ENCODE data around the gene TSPAN9. TPM values are rescaled to one million over a fixed set of nuclear protein-coding genes. Genes with fewer than 3 reads are reported as not detected.

TSPAN9 gene
- polyA plus RNA-seq, 3 donors = 0.15 to 0.34 (median 0.25) TPM

- Mint-ChIP-seq H3K9me3 (peaks cover 0 to 4% (median 0%) of the 10 kb centered on the region in 7 donors), H3K4me1 (no peaks in the 10 kb centered on the region), H3K4me3 (no peak overlapping the region), H3K27me3 (ENCODE audit: low read depth in 3 of 3) (peaks cover 5 to 21% (median 6%) of the 10 kb centered on the region in 3 donors), H3K36me3 (no peaks in the 10 kb centered on the region), H3K27ac (no peak overlapping the region)
- no peaks in the 10 kb centered on the region for H4K20me1 ChIP-seq (ENCODE audit: insufficient read depth, low read length)
- H3K4me1 ChIP-seq (ENCODE audit: control insufficient read depth in 1 of 2, insufficient read depth in 2 of 2, low read length in 2 of 2) = no peaks in the 10 kb centered on the region
- H3K4me2 ChIP-seq (replicated peaks; ENCODE audit: extremely low read depth, low read length, poor library complexity, severe bottlenecking) = no peak overlapping the region
- H3K9me3 ChIP-seq (replicated peaks in 1 of 2; ENCODE audit: control insufficient read depth in 1 of 2, insufficient read depth in 1 of 2, low read length in 2 of 2) = no peaks in the 10 kb centered on the region
- no peak overlapping the region for H3K4me3 ChIP-seq (replicated peaks in 1 of 3; ENCODE audit: low read depth in 2 of 3, low read length in 3 of 3)
- no peak for TF ChIP-seq CTCF (IDR thresholded peaks at IDR 0.05)
- H3K9ac ChIP-seq (ENCODE audit: insufficient read depth, low read length, poor library complexity, severe bottlenecking) = no peak overlapping the region
- H3K27me3 ChIP-seq (ENCODE audit: control insufficient read depth in 2 of 2, insufficient read depth in 2 of 2, low read length in 2 of 2) = peaks cover 0 to 2% of the 10 kb centered on the region in 2 donors
- H3K27ac ChIP-seq (ENCODE audit: low read depth in 1 of 2, low read length in 2 of 2) = no peak overlapping the region
- no peaks in the 10 kb centered on the region for H3K79me2 ChIP-seq (ENCODE audit: insufficient read depth, low read length)
- no peak overlapping the region for H2AFZ ChIP-seq (ENCODE audit: insufficient read depth, low read depth, low read length, poor library complexity, severe bottlenecking)
- no peak for DNase-seq
- no peaks in the 10 kb centered on the region for H3K36me3 ChIP-seq (replicated peaks in 1 of 2; ENCODE audit: control insufficient read depth in 1 of 2, insufficient read depth in 2 of 2, low read length in 2 of 2)
- intact Hi-C loops (cut with micrococcal nuclease) = no loop called here
Measured at GRCh38 chr12:3325736-3326135, 248.6 kb downstream of the TSPAN9 start.

- TF ChIP-seq CTCF (IDR thresholded peaks at IDR 0.05) = no peak
- no peak overlapping the region for H3K4me3 ChIP-seq (replicated peaks in 1 of 3; ENCODE audit: low read depth in 2 of 3, low read length in 3 of 3)
- H3K27ac Mint-ChIP-seq = no peak overlapping the region
- H3K9me3 ChIP-seq (replicated peaks in 1 of 2; ENCODE audit: control insufficient read depth in 1 of 2, insufficient read depth in 1 of 2, low read length in 2 of 2) = no peaks in the 10 kb centered on the region
- H3K27me3 ChIP-seq (ENCODE audit: control insufficient read depth in 2 of 2, insufficient read depth in 2 of 2, low read length in 2 of 2) = peaks cover 0 to 2% of the 10 kb centered on the region in 2 donors
- H3K27me3 Mint-ChIP-seq (ENCODE audit: low read depth in 3 of 3) = peaks cover 5 to 21% (median 6%) of the 10 kb centered on the region in 3 donors
- intact Hi-C loops (cut with micrococcal nuclease) = no loop called here
- H3K36me3 Mint-ChIP-seq = no peaks in the 10 kb centered on the region
- H3K79me2 ChIP-seq (ENCODE audit: insufficient read depth, low read length) = no peaks in the 10 kb centered on the region
- H3K4me3 Mint-ChIP-seq = no peak overlapping the region
- no peak for DNase-seq
- no peaks in the 10 kb centered on the region for H4K20me1 ChIP-seq (ENCODE audit: insufficient read depth, low read length)
- no peaks in the 10 kb centered on the region for H3K4me1 Mint-ChIP-seq
- peaks cover 0 to 4% (median 0%) of the 10 kb centered on the region in 7 donors for H3K9me3 Mint-ChIP-seq
- H2AFZ ChIP-seq (ENCODE audit: insufficient read depth, low read depth, low read length, poor library complexity, severe bottlenecking) = no peak overlapping the region
- H3K4me1 ChIP-seq (ENCODE audit: control insufficient read depth in 1 of 2, insufficient read depth in 2 of 2, low read length in 2 of 2) = no peaks in the 10 kb centered on the region
- H3K36me3 ChIP-seq (replicated peaks in 1 of 2; ENCODE audit: control insufficient read depth in 1 of 2, insufficient read depth in 2 of 2, low read length in 2 of 2) = no peaks in the 10 kb centered on the region
- 85% methylated on average over 9 of the region's 15 CpGs for WGBS (ENCODE audit: insufficient coverage)
- H3K4me2 ChIP-seq (replicated peaks; ENCODE audit: extremely low read depth, low read length, poor library complexity, severe bottlenecking) = no peak overlapping the region
- H3K27ac ChIP-seq (ENCODE audit: low read depth in 1 of 2, low read length in 2 of 2) = no peak overlapping the region
- no peak overlapping the region for H3K9ac ChIP-seq (ENCODE audit: insufficient read depth, low read length, poor library complexity, severe bottlenecking)
Measured at GRCh38 chr12:3326156-3326849, 249.1 kb downstream of the TSPAN9 start.
